Activated T-cell treated with anti-CD3 and anti-CD28 coated beads for 24 hours (primary cell): ENCODE data around the gene OR2T34.
"Not testable (repeated sequence)": the region's sequence is repeated elsewhere in the genome, so short reads cannot be mapped to it uniquely, and the experiment has no call there.

Experiments used
- DNase-seq: peaks from one replicate; pipeline ENCODE4 v3.0.0-alpha.2; 2020; ENCODE audit warnings: low read depth

Gene OR2T34

GRCh38 chr1:248562672-248563071, 11.9 kb downstream of the OR2T34 start, which contains the start of gene OR2T29:
Gene OR2T29 (minus strand): TSS chr1:248562772. CDS start chr1:248559491, 3,281 bp downstream.
- DNase-seq = not testable (repeated sequence)

- DNase-seq = not testable (repeated sequence)
Observed at GRCh38 chr1:248551027-248551426, 23.5 kb downstream of the OR2T34 start.

GRCh38 chr1:248547383-248547782, 27.2 kb downstream of the OR2T34 start:
- not testable (repeated sequence) for DNase-seq

- not testable (repeated sequence) for DNase-seq
Observed at GRCh38 chr1:248537449-248537848, 37.1 kb downstream of the OR2T34 start.
